Measurements from ENCODE around the gene SPRY1. TPM values are rescaled to one million over a fixed set of nuclear protein-coding genes. Genes with fewer than 3 reads are reported as not detected.

SPRY1 gene
- total RNA-seq, 2 donors from 2014 or later = 147 to 215 TPM

GRCh38 chr4:123403080-123403604, 6.5 kb downstream of the SPRY1 start:
- TF ChIP-seq CTCF (IDR thresholded peaks at IDR 0.05) = no peak
- ATAC-seq (ENCODE audit: insufficient number of reproducible peaks, low FRiP score, low read depth) = no peak
- H3K27ac ChIP-seq = no peak overlapping the region
- H3K27me3 ChIP-seq (replicated peaks; ENCODE audit: insufficient read depth) = no peaks in the 10 kb centered on the region
- H3K9me3 ChIP-seq = no peaks in the 10 kb centered on the region
- H3K4me1 ChIP-seq (ENCODE audit: control insufficient read depth in 1 of 2, low read depth in 2 of 2) = peaks cover 8 to 46% of the 10 kb centered on the region in 2 donors
- H3K36me3 ChIP-seq = peaks cover 11% of the 10 kb centered on the region
- H3K4me3 ChIP-seq = peak overlapping the region; percentile 13
- no peak for DNase-seq (ENCODE audit: low spot score)

GRCh38 chr4:123404533-123404932, 7.9 kb downstream of the SPRY1 start:
- DNase-seq (ENCODE audit: low spot score) = no peak
- no peak overlapping the region for H3K27ac ChIP-seq

GRCh38 chr4:123405267-123405865, 8.8 kb downstream of the SPRY1 start:
- ATAC-seq (ENCODE audit: insufficient number of reproducible peaks, low FRiP score, low read depth) (no peak), DNase-seq (ENCODE audit: low spot score) (no peak)
- peaks cover 11% of the 10 kb centered on the region for H3K36me3 ChIP-seq
- TF ChIP-seq CTCF (IDR thresholded peaks at IDR 0.05) = no peak
- no peak overlapping the region for H3K27ac ChIP-seq
- H3K9me3 ChIP-seq = no peaks in the 10 kb centered on the region
- peaks cover 8 to 46% of the 10 kb centered on the region in 2 donors for H3K4me1 ChIP-seq (ENCODE audit: control insufficient read depth in 1 of 2, low read depth in 2 of 2)
- H3K4me3 ChIP-seq = peak overlapping the region; percentile 5
- no peaks in the 10 kb centered on the region for H3K27me3 ChIP-seq (replicated peaks; ENCODE audit: insufficient read depth)

More at GRCh38 chr4:123404533-123404932, 7.9 kb downstream of the SPRY1 start:
- Histone ChIP-seq H3K27me3 (replicated peaks; ENCODE audit: insufficient read depth) (no peaks in the 10 kb centered on the region), H3K36me3 (peaks cover 11% of the 10 kb centered on the region), H3K9me3 (no peaks in the 10 kb centered on the region), H3K4me3 (peak overlapping the region; percentile 5), H3K4me1 (ENCODE audit: control insufficient read depth in 1 of 2, low read depth in 2 of 2) (peaks cover 8 to 46% of the 10 kb centered on the region in 2 donors)
- no peak for TF ChIP-seq CTCF (IDR thresholded peaks at IDR 0.05)
- ATAC-seq (ENCODE audit: insufficient number of reproducible peaks, low FRiP score, low read depth) = no peak

- peaks cover 11% of the 10 kb centered on the region for H3K36me3 ChIP-seq
- H3K4me1 ChIP-seq (ENCODE audit: control insufficient read depth in 1 of 2, low read depth in 2 of 2) = peaks cover 8 to 37% of the 10 kb centered on the region in 2 donors
- no peak for TF ChIP-seq CTCF (IDR thresholded peaks at IDR 0.05)
- ATAC-seq (ENCODE audit: insufficient number of reproducible peaks, low FRiP score, low read depth) (no peak), DNase-seq (ENCODE audit: low spot score) (no peak)
- no peaks in the 10 kb centered on the region for H3K27me3 ChIP-seq (replicated peaks; ENCODE audit: insufficient read depth)
- no peaks in the 10 kb centered on the region for H3K9me3 ChIP-seq
- H3K4me3 ChIP-seq = no peak overlapping the region
- no peak overlapping the region for H3K27ac ChIP-seq
Observed at GRCh38 chr4:123406872-123407271, 10.3 kb downstream of the SPRY1 start.

- Histone ChIP-seq H3K27me3 (replicated peaks; ENCODE audit: insufficient read depth) (no peaks in the 10 kb centered on the region), H3K36me3 (peaks cover 4% of the 10 kb centered on the region), H3K9me3 (no peaks in the 10 kb centered on the region), H3K4me3 (no peak overlapping the region), H3K27ac (no peak overlapping the region), H3K4me1 (ENCODE audit: control insufficient read depth in 1 of 2, low read depth in 2 of 2) (peaks cover 8 to 20% of the 10 kb centered on the region in 2 donors)
- ATAC-seq (ENCODE audit: insufficient number of reproducible peaks, low FRiP score, low read depth) (no peak), DNase-seq (ENCODE audit: low spot score) (no peak)
- no peak for TF ChIP-seq CTCF (IDR thresholded peaks at IDR 0.05)
Observed at GRCh38 chr4:123408471-123409084, 12.0 kb downstream of the SPRY1 start.
